GM12801 (cell line): ENCODE data around the gene TMEM217.

Source experiments
- CTCF ChIP-seq: IDR thresholded peaks from one replicate; pipeline ENCODE4 v1.5.1; 2011; ENCODE audit warnings: control low read depth; ENCODE audit not compliant: insufficient read length; ENCODE audit errors: extremely low read depth

TMEM217 gene

DNA sequence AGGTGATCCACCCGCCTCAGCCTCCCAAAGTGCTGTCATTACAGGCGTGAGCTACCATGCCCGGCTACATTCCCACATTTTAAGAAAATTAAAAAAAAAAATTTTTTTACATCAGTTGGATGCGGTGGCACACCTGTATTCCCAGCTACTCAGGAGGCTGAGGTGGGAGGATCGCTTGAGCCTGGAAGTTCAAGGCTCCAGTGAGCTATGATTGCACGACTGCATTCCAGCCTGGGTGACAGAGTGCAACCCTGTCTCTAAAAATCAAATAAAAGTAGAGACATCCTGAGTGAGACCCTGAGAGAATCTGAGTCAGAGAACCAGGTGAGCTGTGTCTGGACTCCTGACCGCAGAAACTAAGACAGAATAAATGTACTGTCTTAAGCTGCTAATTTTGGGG is 49.2 kb downstream of the TMEM217 start:
- no peak for TF ChIP-seq CTCF

GRCh38 chr6:37207903-37208456 is 50.0 kb downstream of the TMEM217 start:
- peak; percentile 61 for TF ChIP-seq CTCF

GRCh38 chr6:37206622-37207021 is 51.3 kb downstream of the TMEM217 start:
- TF ChIP-seq CTCF, result no peak

GRCh38 chr6:37205997-37206340 is 52.0 kb downstream of the TMEM217 start:
- TF ChIP-seq CTCF, result no peak

DNA sequence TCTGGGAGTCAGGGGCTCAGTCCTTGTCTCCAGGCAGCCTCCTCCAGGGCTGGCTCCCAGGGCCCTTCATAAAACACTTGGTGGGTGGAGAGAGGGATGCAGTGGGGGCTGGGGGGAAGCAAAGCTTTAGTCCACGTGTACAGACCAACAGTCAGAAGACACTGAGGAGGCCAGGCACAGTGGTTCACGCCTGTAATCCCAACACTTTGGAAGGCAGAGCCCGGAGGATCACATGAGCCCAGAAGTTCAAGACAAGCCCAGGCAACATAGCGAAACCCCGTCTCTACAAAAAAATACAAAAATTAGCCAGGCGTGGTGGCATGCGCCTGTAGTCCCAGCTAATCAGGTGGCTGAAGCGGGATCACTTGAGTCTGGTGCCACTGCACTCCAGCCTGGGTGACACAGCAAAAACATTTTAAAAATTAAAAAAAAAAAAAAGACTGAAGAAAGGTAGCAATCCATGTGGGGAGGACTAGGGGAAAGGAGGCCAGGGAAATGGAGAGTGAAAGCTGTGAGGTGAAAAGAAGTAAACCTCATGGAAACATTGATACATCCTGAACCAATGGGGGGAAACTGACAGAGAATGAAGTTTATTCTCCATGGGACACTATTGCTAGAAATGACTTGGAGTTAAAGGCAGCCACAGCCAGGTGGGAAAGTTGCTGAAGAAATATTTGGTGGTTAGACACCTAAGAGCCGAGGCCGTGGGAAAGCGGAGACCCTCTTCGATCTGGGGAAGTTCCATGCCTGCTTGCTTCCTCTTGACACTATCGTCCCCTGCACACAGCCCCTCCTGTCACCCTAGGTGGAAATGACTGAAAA is 52.6 kb downstream of the TMEM217 start:
- TF ChIP-seq CTCF, result no peak

DNA sequence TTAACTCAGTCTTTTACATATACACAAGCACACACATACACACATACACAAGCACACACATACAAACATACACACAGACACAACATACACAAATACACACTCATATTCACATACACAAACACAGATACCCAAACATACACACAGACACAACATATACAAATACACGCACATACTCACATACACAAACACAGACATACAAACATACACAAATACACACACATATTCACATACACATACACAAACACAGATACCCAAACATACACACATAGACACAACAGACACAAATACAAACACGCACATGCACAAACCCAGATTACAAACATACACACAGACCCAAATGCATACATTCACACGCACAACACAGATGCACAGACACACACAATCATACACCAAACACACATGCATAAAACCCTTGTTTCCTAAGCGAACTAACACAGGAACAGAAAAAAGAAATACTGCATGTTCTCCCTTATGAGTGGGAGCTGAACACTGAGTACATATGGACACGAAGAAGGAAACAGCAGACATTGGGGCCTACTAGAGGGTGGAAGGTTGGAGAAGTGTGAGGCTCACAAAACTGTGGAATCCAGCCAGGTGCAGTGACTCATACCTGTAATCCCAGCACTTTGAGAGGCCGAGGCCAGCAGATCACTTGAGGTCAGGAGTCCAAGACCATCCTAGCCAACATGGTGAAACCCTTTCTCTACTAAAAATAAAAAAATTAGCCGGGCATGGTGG is 53.8 kb downstream of the TMEM217 start:
- no peak for TF ChIP-seq CTCF

DNA sequence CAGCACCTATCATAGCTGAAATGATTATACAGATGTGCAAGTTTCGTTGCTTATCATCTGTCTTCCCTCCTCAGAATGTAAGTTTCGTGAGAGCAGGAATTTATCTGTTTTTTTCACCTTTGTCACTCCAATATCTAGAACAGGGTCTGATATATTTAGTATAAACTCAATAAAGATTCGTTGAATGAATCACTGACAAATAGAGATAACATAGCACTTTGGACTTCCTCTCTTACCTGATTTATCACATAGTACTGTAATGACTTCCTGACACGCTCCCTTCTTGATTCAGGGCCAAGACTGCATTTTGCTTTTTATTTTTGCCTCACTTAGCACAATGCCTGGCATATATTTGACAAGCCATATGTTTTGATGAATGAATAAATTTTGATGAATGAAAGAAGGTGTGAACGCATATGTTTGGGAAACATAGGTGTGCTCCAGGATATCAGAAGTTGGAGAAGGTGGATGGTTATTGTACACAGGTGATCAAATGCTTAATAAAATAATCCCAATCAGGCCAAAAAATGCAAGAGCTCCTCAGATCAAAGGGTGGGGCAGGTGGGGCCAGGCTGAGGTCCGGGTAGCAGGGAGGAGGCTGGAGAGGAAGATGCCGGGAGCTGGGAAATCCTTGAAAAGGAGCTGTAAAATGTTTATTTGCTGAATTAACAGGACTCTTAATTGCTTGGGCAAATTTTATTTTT is 55.0 kb downstream of the TMEM217 start:
- TF ChIP-seq CTCF, result no peak
